Keratinocyte (primary cell): Measurements from ENCODE around the gene EMP1. TPM values are rescaled to one million over a fixed set of nuclear protein-coding genes. Genes with fewer than 3 reads are reported as not detected.

Experiments
- DNase-seq: peaks from one replicate; pipeline ENCODE4 v3.0.0-alpha.2; 2011; ENCODE audit warnings: low read depth, missing footprints, low spot score
- FAIRE-seq: peaks from 2 replicates; lab custom pipeline; 2011; peaks lifted over from hg19 to GRCh38; lab: Jason Lieb, UNC
- H2AFZ ChIP-seq: 2 replicates; pipeline ENCODE4 v1.6.0; 2012; ENCODE audit warnings: low read length, control low read depth, inconsistent platforms; ENCODE audit not compliant: control insufficient read depth
- H3K27ac ChIP-seq: 2 replicates; pipeline ENCODE4 v1.5.1; 2011; ENCODE audit warnings: low read length; ENCODE audit not compliant: control insufficient read depth, insufficient read depth
- H3K27me3 ChIP-seq: 3 replicates; pipeline ENCODE4 v1.6.0; 2011; ENCODE audit warnings: low read length; ENCODE audit not compliant: control insufficient read depth, insufficient read depth; ENCODE audit errors: extremely low read depth
- H3K36me3 ChIP-seq, 2 experiments: 2 replicates in 1 of 2; 3 replicates in 1 of 2; pipeline ENCODE4 v1.5.1; 2011; ENCODE audit warnings: low read length in 2 of 2, mild to moderate bottlenecking in 1 of 2; ENCODE audit not compliant: control insufficient read depth in 2 of 2, insufficient read depth in 2 of 2; ENCODE audit errors: extremely low read depth in 1 of 2
- H3K4me1 ChIP-seq: 3 replicates; pipeline ENCODE4 v1.5.1; 2011; ENCODE audit warnings: low read length; ENCODE audit not compliant: control insufficient read depth, insufficient read depth; ENCODE audit errors: extremely low read depth
- H3K4me2 ChIP-seq: 3 replicates; pipeline ENCODE4 v1.6.0; 2011; ENCODE audit warnings: low read depth, low read length; ENCODE audit not compliant: control insufficient read depth, insufficient read depth; ENCODE audit errors: extremely low read depth
- H3K4me3 ChIP-seq, 3 experiments: fragments of 200-600 bp in 1 of 3; sonication (generic) in 1 of 3; 2 replicates in 2 of 3; 3 replicates in 1 of 3; pipeline ENCODE4 v1.5.1; 2011 to 2016; ENCODE audit warnings: low read length in 3 of 3, mild to moderate bottlenecking in 3 of 3, control low read depth in 2 of 3, inconsistent platforms in 1 of 3, low read depth in 1 of 3, mixed read lengths in 1 of 3, mixed run types in 1 of 3, moderate library complexity in 1 of 3; ENCODE audit not compliant: control insufficient read depth in 2 of 3, insufficient read depth in 2 of 3; ENCODE audit errors: extremely low read depth in 1 of 3
- H3K79me2 ChIP-seq: 2 replicates; pipeline ENCODE4 v1.6.0; 2012; ENCODE audit warnings: low read length; ENCODE audit not compliant: control insufficient read depth, insufficient read depth
- H3K9ac ChIP-seq: 3 replicates; pipeline ENCODE4 v1.6.0; 2011; ENCODE audit warnings: low read length; ENCODE audit not compliant: control insufficient read depth, insufficient read depth; ENCODE audit errors: extremely low read depth
- H3K9me1 ChIP-seq: 3 replicates; pipeline ENCODE4 v1.6.0; 2011; ENCODE audit warnings: low read length; ENCODE audit not compliant: control insufficient read depth, insufficient read depth; ENCODE audit errors: extremely low read depth
- H3K9me3 ChIP-seq: 2 replicates; pipeline ENCODE4 v1.5.1; 2012; ENCODE audit warnings: low read depth, low read length; ENCODE audit not compliant: control insufficient read depth
- H4K20me1 ChIP-seq: 3 replicates; pipeline ENCODE4 v1.6.0; 2011; ENCODE audit warnings: low read length; ENCODE audit not compliant: control insufficient read depth, insufficient read depth; ENCODE audit errors: extremely low read depth
- EZH2 ChIP-seq: IDR thresholded peaks from one replicate; pipeline ENCODE4 v1.6.1; 2012; ENCODE audit warnings: inconsistent platforms, mild to moderate bottlenecking, low read length, moderate library complexity
- dilution Hi-C: fragments of 300-500 bp; cut with MboI; formaldehyde crosslinking; loops from one replicate; pipeline ENCODE4 v1.7.0; 2020; ENCODE audit warnings: low sequenced_read_pairs; ENCODE audit not compliant: extremely low pct_ligation_motif_present
- polyA plus RNA-seq, 5 experiments: library from polyadenylated mRNA; depleted of rRNA in 3 of 5; stranded (reverse) in 3 of 5; stranded (forward) in 1 of 5; unstranded in 1 of 5; fragments of >200 nt; gene quantifications; 1 replicate in 1 of 5; 2 replicates in 3 of 5; 3 replicates in 1 of 5; pipeline versions ENCODE4 v1.2.1 to v1.2.3, GENCODE V29; 2011 to 2012; ENCODE audit warnings: missing spikeins in 2 of 5, low read depth in 1 of 5, low replicate concordance in 1 of 5
- TF ChIP-seq, protein P1 (sequence below), 3 experiments: IDR thresholded peaks in 1 of 3; conservative IDR thresholded peaks in 1 of 3; optimal IDR thresholded peaks in 1 of 3; 2 replicates in 2 of 3; 3 replicates in 1 of 3; pipeline versions ENCODE3 to v1.5.1; 2011; ENCODE audit warnings: low read length in 3 of 3, mild to moderate bottlenecking in 3 of 3, moderate library complexity in 2 of 3, control low read depth in 1 of 3, inconsistent platforms in 1 of 3; ENCODE audit not compliant: insufficient read depth in 2 of 3; ENCODE audit errors: extremely low read depth in 1 of 3

EMP1 gene
- polyA plus RNA-seq, 1 donor (not counting 4 experiments of a cell fraction or from before 2014, with no cell fraction given): 583 TPM

DNA sequence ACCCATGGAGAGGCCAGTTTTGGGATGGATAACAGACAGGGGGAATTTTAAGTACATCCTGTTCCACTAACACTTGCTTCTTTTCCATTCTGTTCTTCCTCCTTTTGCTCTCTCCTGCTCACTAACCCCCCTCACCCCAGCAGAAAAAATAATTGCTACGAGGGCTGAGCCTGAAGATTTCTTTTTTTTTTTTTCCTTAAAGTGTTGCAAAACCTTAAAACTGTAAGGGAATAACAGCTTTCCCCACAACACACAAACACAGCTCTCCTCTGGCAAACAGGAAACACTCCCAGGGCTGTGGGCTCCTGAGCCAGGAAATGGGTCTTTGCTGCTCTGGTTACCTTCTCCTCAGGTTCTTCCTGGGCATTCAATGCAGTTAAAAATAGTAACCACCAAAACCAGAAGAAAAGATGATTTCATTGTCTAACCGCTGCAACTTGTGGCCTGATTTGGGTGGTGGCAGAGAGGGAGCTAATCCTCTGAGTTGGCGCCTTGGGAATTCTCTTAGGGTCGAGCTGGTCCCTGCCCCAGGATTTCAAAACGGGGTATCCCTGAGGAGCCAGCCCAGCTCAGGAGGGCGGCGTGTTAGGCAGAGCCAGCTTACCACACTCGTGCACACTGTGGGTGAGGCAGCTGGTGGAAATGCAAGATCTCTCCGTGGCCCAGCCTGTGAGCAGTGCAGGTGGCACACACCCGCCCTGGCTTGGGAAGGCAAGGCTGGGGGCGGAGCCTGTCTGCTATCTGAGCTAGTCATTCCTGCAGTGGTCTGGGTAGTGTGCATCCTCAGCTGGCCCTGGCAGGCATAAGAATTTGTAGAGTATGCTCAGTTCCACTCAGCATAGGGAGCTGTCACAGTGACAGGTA is 17.1 kb upstream of the EMP1 start:
- DNase-seq (no peak), FAIRE-seq (peak; percentile 92)
- Histone ChIP-seq H3K36me3 (no peaks in the 10 kb centered on the region), H4K20me1 (no peaks in the 10 kb centered on the region), H3K9ac (peak overlapping the region; percentile 73), H3K4me2 (peak overlapping the region; percentile 90), H3K9me3 (no peaks in the 10 kb centered on the region), H3K9me1 (no peaks in the 10 kb centered on the region), H3K27ac (peak overlapping the region; percentile 70), H2AFZ (peak overlapping the region; percentile 64), H3K4me1 (peaks cover 41% of the 10 kb centered on the region), H3K79me2 (no peaks in the 10 kb centered on the region), H3K27me3 (no peaks in the 10 kb centered on the region), H3K4me3 (peak overlapping the region; percentile 2 to 59 (median 53))
- TF ChIP-seq, protein P1, sequence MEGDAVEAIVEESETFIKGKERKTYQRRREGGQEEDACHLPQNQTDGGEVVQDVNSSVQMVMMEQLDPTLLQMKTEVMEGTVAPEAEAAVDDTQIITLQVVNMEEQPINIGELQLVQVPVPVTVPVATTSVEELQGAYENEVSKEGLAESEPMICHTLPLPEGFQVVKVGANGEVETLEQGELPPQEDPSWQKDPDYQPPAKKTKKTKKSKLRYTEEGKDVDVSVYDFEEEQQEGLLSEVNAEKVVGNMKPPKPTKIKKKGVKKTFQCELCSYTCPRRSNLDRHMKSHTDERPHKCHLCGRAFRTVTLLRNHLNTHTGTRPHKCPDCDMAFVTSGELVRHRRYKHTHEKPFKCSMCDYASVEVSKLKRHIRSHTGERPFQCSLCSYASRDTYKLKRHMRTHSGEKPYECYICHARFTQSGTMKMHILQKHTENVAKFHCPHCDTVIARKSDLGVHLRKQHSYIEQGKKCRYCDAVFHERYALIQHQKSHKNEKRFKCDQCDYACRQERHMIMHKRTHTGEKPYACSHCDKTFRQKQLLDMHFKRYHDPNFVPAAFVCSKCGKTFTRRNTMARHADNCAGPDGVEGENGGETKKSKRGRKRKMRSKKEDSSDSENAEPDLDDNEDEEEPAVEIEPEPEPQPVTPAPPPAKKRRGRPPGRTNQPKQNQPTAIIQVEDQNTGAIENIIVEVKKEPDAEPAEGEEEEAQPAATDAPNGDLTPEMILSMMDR (optimal IDR thresholded peaks at IDR 0.05 in 1 of 3, IDR thresholded peaks at IDR 0.05 in 1 of 3, conservative IDR thresholded peaks at IDR 0.05 in 1 of 3; ENCODE audit: extremely low read depth in 1 of 3, insufficient read depth in 2 of 3, low read length in 3 of 3): no peak
- no peak for TF ChIP-seq EZH2
- dilution Hi-C loops: no loop called here

DNA sequence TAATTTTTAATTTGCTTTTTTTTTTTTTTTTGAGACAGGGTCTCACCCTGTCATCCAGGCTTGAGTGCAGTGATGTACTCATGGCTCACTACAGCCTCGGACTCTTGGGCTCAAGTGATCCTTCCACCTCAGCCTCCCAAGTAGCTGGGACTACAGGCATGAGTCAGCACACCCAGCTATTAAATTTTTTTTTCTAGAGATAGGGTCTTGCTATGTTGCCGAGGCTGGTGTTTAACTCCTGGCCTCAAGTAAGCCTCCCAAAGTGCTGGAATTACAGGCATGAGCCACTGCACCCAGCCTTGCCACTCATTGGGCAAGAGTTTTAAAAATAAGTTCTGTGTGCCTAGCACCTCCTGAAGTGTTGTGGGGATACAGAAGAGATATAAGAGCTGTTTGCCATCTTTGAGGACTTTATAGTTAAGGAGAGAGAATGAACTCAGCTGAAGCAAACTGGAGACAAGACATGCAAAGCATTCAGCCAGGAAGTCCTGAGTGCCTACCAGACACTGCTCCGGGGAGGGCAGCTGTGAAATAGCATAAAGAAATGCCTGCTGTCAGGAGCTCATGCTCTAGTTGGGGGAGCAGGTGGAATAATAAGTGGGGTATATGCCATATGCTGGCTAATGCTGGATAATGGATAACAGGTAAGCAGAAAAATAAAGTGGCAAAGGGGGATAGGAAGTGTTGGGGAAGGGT is 15.0 kb upstream of the EMP1 start:
- Histone ChIP-seq H3K4me2 (no peak overlapping the region), H4K20me1 (no peaks in the 10 kb centered on the region), H3K27ac (no peak overlapping the region), H3K79me2 (no peaks in the 10 kb centered on the region), H3K4me1 (peaks cover 21% of the 10 kb centered on the region), H3K27me3 (no peaks in the 10 kb centered on the region), H3K36me3 (no peaks in the 10 kb centered on the region), H3K4me3 (no peak overlapping the region), H3K9ac (no peak overlapping the region), H2AFZ (no peak overlapping the region), H3K9me1 (no peaks in the 10 kb centered on the region), H3K9me3 (no peaks in the 10 kb centered on the region)
- dilution Hi-C loops: no loop called here
- no peak for DNase-seq
- FAIRE-seq: no peak
- TF ChIP-seq, protein P1 (optimal IDR thresholded peaks at IDR 0.05 in 1 of 3, IDR thresholded peaks at IDR 0.05 in 1 of 3, conservative IDR thresholded peaks at IDR 0.05 in 1 of 3; ENCODE audit: extremely low read depth in 1 of 3, insufficient read depth in 2 of 3, low read length in 3 of 3): no peak
- TF ChIP-seq EZH2: no peak
